GM19023 (cell line): ENCODE measurements around the gene RRAGD.

Source experiments
- ATAC-seq: cut with Tn5 transposase; IDR thresholded peaks from one replicate; pipeline ENCODE4 v1.9.1; 2021; ENCODE audit warnings: mild to moderate bottlenecking, moderate library complexity; ENCODE audit not compliant: unreplicated experiment

RRAGD gene

GRCh38 chr6:89348372-89348771 is 63.7 kb downstream of the RRAGD start:
- no peak for ATAC-seq

DNA sequence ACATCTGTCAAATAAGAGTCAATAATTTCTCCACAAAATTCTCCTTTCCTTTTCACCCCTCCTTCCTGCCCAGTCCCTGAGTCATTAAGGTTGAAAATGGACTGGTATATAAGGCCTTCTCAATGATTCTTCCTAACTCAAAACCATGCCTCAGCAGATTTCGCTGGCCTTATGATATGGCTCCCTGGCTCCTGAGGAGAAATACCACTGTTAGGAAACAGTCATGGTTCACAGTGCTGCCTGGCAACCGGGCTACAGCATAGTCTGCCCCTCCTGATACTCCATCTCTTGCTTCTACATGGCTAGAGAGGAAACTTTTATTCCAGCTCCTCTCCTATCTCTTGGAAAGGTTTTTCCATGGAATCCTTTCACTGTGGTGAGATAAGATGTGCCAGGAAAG is 64.2 kb downstream of the RRAGD start:
- ATAC-seq = no peak

DNA sequence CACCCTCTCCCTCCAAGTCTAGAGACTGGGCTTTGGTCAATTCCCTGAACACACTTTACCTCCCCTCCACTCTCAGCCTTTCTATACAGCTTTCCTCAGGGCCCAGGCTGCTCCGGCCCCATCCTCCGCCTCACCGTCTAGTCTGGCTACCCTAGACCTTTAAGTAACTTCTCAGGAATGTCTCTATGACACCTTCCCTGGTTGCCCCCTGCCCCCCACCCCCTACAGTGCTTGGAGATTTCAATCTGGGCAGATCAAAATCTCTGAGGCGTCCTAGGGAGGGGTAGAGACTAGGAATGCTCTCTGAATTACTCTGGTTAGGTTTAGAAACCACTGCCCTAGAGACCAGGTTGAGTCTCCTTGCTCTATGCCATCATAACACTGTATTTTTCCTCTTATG is 65.6 kb downstream of the RRAGD start:
- ATAC-seq = no peak

DNA sequence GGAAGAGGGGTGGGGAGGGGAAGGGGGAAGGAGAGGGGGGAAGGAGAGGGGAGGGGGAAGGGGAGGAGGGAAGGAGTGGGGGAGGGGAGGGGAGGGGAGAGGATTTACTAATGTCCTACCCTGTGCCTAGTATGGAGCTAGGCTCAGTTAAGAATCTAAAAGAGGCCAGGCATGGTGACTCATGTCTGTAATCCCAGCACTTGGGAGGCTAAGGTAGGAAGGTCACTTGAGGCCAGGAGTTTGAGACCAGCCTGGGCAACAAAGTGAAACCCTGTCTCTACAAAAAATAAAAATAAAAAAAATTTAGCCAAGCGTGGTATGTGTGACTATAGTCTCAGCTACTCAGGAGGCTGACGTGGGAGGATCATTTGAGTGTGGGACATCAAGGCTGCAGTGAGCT is 72.5 kb downstream of the RRAGD start:
- no peak for ATAC-seq

DNA sequence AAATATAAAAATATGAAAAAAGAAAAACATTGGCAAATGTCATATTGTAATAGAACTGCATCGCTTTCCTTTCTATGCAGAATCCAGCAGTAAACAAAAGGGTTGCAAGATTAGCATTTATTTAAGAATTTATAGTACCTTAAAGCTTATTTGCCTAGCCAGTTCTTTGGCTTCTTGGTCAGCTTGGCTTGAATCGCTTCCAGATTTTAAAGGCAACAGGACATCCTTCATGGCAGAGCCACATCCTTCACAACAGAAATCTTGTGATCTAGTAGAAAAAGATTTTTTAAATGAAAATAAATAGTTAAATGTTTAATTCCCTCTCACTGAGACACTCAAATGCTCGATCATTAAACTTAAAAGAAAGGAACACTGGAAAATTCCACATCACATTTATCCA is 76.9 kb downstream of the RRAGD start:
- no peak for ATAC-seq

- no peak for ATAC-seq
These were observed 81.2 kb downstream of the RRAGD start for GRCh38 chr6:89330910-89331309.

- no peak for ATAC-seq
These were observed 83.1 kb downstream of the RRAGD start for GRCh38 chr6:89328976-89329375.

DNA sequence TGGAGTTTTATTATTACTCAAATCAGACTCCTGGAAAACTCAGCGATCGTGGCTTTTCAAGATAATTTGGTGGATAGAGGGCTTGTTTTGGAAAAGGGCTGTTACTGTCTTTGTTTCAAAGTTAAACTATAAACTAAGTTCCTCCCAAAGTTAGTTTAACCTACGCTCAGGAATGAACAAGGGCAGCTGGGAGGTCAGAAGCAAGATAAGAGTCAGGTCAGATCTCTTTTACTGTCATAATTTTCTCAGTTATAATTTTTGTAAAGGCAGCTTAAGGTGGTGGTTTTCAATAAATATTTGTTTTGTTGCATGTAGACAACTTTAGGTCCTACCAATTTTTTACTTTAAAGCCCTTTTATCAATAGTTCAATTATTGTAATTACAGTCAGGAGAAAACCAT is 87.8 kb downstream of the RRAGD start:
- no peak for ATAC-seq

- ATAC-seq = no peak
These were observed 88.5 kb downstream of the RRAGD start for GRCh38 chr6:89323511-89323971.

GRCh38 chr6:89321131-89321970 is 90.7 kb downstream of the RRAGD start:
- ATAC-seq = no peak

GRCh38 chr6:89320012-89320559 is 92.0 kb downstream of the RRAGD start:
- ATAC-seq = no peak

- ATAC-seq = no peak
These were observed 95.0 kb downstream of the RRAGD start for GRCh38 chr6:89317067-89317466.

GRCh38 chr6:89315249-89315885 is 96.7 kb downstream of the RRAGD start, which contains the start of gene GABRR2:
Gene GABRR2, minus strand, starts transcription at chr6:89315299. Its CDS starts 134 bp downstream, at chr6:89315165.
- no peak for ATAC-seq

- no peak for ATAC-seq
These were observed 97.4 kb downstream of the RRAGD start for GRCh38 chr6:89314692-89315091.
